NB4 (cell line): Measurements from ENCODE around the gene USP17L10.
"Not testable (repeated sequence)": the region's sequence is repeated elsewhere in the genome, so short reads cannot be mapped to it uniquely, and the experiment has no call there.

Experiments used
- CTCF ChIP-seq: IDR thresholded peaks from one replicate; pipeline ENCODE4 v1.5.1; 2012; ENCODE audit warnings: low read depth, low read length
- POLR2A ChIP-seq: IDR thresholded peaks from 2 replicates; pipeline ENCODE4 v1.6.1; 2011; ENCODE audit warnings: mild to moderate bottlenecking; ENCODE audit not compliant: insufficient read length; ENCODE audit errors: extremely low read depth

DNA sequence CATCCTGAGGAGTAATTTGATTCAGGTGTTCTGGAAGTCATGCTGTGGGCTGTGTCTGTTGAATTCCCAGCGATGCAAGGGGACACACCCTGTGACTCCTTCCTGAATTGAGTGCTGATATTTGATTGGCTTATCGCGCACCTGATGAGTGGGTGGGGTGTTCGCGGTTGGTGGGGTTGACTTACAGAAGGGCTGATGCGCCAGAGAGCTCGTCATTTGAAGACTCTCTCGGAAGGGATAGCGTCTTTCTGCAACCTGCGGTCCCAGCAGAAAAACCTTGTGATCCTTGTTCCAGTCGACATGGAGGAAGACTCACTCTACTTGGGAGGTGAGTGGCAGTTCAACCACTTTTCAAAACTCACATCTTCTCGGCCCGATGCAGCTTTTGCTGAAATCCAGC is 42.6 kb downstream of the USP17L10 start, which contains the start of gene USP17L19:
- not testable (repeated sequence) for TF ChIP-seq CTCF, POLR2A
